ENCODE measurements around the gene UBE2C.
"Not testable (repeated sequence)": the region's sequence is repeated elsewhere in the genome, so short reads cannot be mapped to it uniquely, and the experiment has no call there.

- not testable (repeated sequence) for TF ChIP-seq EZH2 (optimal IDR thresholded peaks at IDR 0.05; ENCODE audit: low read depth, low read length); CTCF (IDR thresholded peaks at IDR 0.05; ENCODE audit: low read length); EZH2phosphoT487 (IDR thresholded peaks at IDR 0.05; ENCODE audit: low read length)
Observed at GRCh38 chr20:45797510-45797909, 14.9 kb upstream of the UBE2C start.

Data from MM.1S (cell line).